T-helper 2 cell treated with Interferon-gamma antibody and Interleukin-4, amounts not matched to agents 5 μg/mL and 100 μg/mL, for 36 hours (primary cell): ENCODE results near the gene DELE1.
"Not testable (repeated sequence)": the region's sequence is repeated elsewhere in the genome, so short reads cannot be mapped to it uniquely, and the experiment has no call there.

ENCODE experiments used
- DNase-seq: peaks from one replicate; pipeline ENCODE4 v3.0.0; 2021; ENCODE audit warnings: low spot score
- H3K27ac Mint-ChIP-seq: one replicate; pipeline ENCODE4 v1.8.0; 2021; ENCODE audit warnings: mild to moderate bottlenecking, mixed read lengths
- H3K27me3 Mint-ChIP-seq: one replicate; pipeline ENCODE4 v1.8.0; 2021; ENCODE audit warnings: low read depth, mixed read lengths
- H3K36me3 Mint-ChIP-seq: one replicate; pipeline ENCODE4 v1.8.0; 2021; ENCODE audit warnings: low read depth, mixed read lengths
- H3K4me1 Mint-ChIP-seq: one replicate; pipeline ENCODE4 v1.8.0; 2021; ENCODE audit warnings: low read depth, mixed read lengths
- H3K4me3 Mint-ChIP-seq: one replicate; pipeline ENCODE4 v1.8.0; 2022; ENCODE audit warnings: mild to moderate bottlenecking, moderate library complexity, mixed read lengths
- H3K9me3 Mint-ChIP-seq: one replicate; pipeline ENCODE4 v1.8.0; 2021; ENCODE audit warnings: mixed read lengths

Gene DELE1

GRCh38 chr5:141922827-141923447 is 734 bp upstream of the DELE1 start:
- peak overlapping the region; percentile 95 for H3K27ac Mint-ChIP-seq
- peak overlapping the region; percentile 95 for H3K4me3 Mint-ChIP-seq
- DNase-seq, H3K9me3 Mint-ChIP-seq, H3K27me3 Mint-ChIP-seq: not testable (repeated sequence)
- peaks cover 24% of the 10 kb centered on the region for H3K36me3 Mint-ChIP-seq
- peaks cover 13% of the 10 kb centered on the region for H3K4me1 Mint-ChIP-seq

- no peak overlapping the region for H3K27ac Mint-ChIP-seq
- no peaks in the 10 kb centered on the region for H3K9me3 Mint-ChIP-seq
- peaks cover 15% of the 10 kb centered on the region for H3K4me1 Mint-ChIP-seq
- no peak overlapping the region for H3K4me3 Mint-ChIP-seq
- no peak for DNase-seq
- peaks cover 49% of the 10 kb centered on the region for H3K36me3 Mint-ChIP-seq
- H3K27me3 Mint-ChIP-seq, result no peaks in the 10 kb centered on the region
These were observed 2.8 kb downstream of the DELE1 start for GRCh38 chr5:141926434-141926833.

GRCh38 chr5:141928051-141928450 is 4.4 kb downstream of the DELE1 start:
- Mint-ChIP-seq H3K36me3 (peaks cover 60% of the 10 kb centered on the region), H3K4me1 (peaks cover 15% of the 10 kb centered on the region), H3K27ac (peak overlapping the region; percentile 34)

GRCh38 chr5:141929398-141930058 is 5.9 kb downstream of the DELE1 start:
- Mint-ChIP-seq H3K9me3 (no peaks in the 10 kb centered on the region), H3K27me3 (no peaks in the 10 kb centered on the region), H3K4me3 (no peak overlapping the region), H3K36me3 (peaks cover 66% of the 10 kb centered on the region), H3K4me1 (peaks cover 9% of the 10 kb centered on the region), H3K27ac (no peak overlapping the region)
- no peak for DNase-seq

More at GRCh38 chr5:141928051-141928450, 4.4 kb downstream of the DELE1 start:
- DNase-seq, result no peak
- Mint-ChIP-seq H3K9me3 (no peaks in the 10 kb centered on the region), H3K27me3 (no peaks in the 10 kb centered on the region), H3K4me3 (no peak overlapping the region)

GRCh38 chr5:141931694-141932093 is 8.0 kb downstream of the DELE1 start:
- no peaks in the 10 kb centered on the region for H3K27me3 Mint-ChIP-seq
- peaks cover 5% of the 10 kb centered on the region for H3K4me1 Mint-ChIP-seq
- no peaks in the 10 kb centered on the region for H3K9me3 Mint-ChIP-seq
- DNase-seq, result no peak
- H3K36me3 Mint-ChIP-seq, result peaks cover 65% of the 10 kb centered on the region
- no peak overlapping the region for H3K4me3 Mint-ChIP-seq
- no peak overlapping the region for H3K27ac Mint-ChIP-seq

- H3K4me3 Mint-ChIP-seq, result no peak overlapping the region
- peaks cover 2% of the 10 kb centered on the region for H3K4me1 Mint-ChIP-seq
- no peak overlapping the region for H3K27ac Mint-ChIP-seq
- peaks cover 58% of the 10 kb centered on the region for H3K36me3 Mint-ChIP-seq
- no peaks in the 10 kb centered on the region for H3K27me3 Mint-ChIP-seq
- H3K9me3 Mint-ChIP-seq, result no peaks in the 10 kb centered on the region
- no peak for DNase-seq
These were observed 9.5 kb downstream of the DELE1 start for GRCh38 chr5:141933151-141933550.

GRCh38 chr5:141934099-141934844 is 10.6 kb downstream of the DELE1 start:
- Mint-ChIP-seq H3K4me3 (no peak overlapping the region), H3K4me1 (no peaks in the 10 kb centered on the region), H3K27ac (no peak overlapping the region), H3K9me3 (no peaks in the 10 kb centered on the region), H3K36me3 (peaks cover 55% of the 10 kb centered on the region), H3K27me3 (no peaks in the 10 kb centered on the region)
- DNase-seq, result no peak

- H3K4me1 Mint-ChIP-seq, result peaks cover 2% of the 10 kb centered on the region
- no peak for DNase-seq
- H3K27ac Mint-ChIP-seq, result no peak overlapping the region
- no peaks in the 10 kb centered on the region for H3K27me3 Mint-ChIP-seq
- H3K4me3 Mint-ChIP-seq, result no peak overlapping the region
- H3K9me3 Mint-ChIP-seq, result no peaks in the 10 kb centered on the region
- H3K36me3 Mint-ChIP-seq, result peaks cover 52% of the 10 kb centered on the region
These were observed 11.9 kb downstream of the DELE1 start for GRCh38 chr5:141935538-141935937.

- peaks cover 18% of the 10 kb centered on the region for H3K36me3 Mint-ChIP-seq
- H3K4me3 Mint-ChIP-seq, result no peak overlapping the region
- DNase-seq, result no peak
These were observed 17.1 kb downstream of the DELE1 start for GRCh38 chr5:141940695-141941271.

GRCh38 chr5:141941307-141941706 is 17.6 kb downstream of the DELE1 start:
- Mint-ChIP-seq H3K27me3 (no peaks in the 10 kb centered on the region), H3K4me3 (no peak overlapping the region), H3K4me1 (peaks cover 7% of the 10 kb centered on the region), H3K9me3 (no peaks in the 10 kb centered on the region), H3K36me3 (peaks cover 15% of the 10 kb centered on the region), H3K27ac (no peak overlapping the region)
- no peak for DNase-seq

More at GRCh38 chr5:141940695-141941271, 17.1 kb downstream of the DELE1 start:
- Mint-ChIP-seq H3K4me1 (peaks cover 7% of the 10 kb centered on the region), H3K9me3 (no peaks in the 10 kb centered on the region), H3K27me3 (no peaks in the 10 kb centered on the region), H3K27ac (no peak overlapping the region)

GRCh38 chr5:141941779-141942178 is 18.1 kb downstream of the DELE1 start:
- H3K4me1 Mint-ChIP-seq, result peaks cover 7% of the 10 kb centered on the region

GRCh38 chr5:141942185-141942857 is 18.6 kb downstream of the DELE1 start:
- no peak overlapping the region for H3K27ac Mint-ChIP-seq
- peaks cover 7% of the 10 kb centered on the region for H3K4me1 Mint-ChIP-seq
- H3K36me3 Mint-ChIP-seq, result peaks cover 15% of the 10 kb centered on the region
- H3K27me3 Mint-ChIP-seq, result no peaks in the 10 kb centered on the region
- no peak overlapping the region for H3K4me3 Mint-ChIP-seq
- no peaks in the 10 kb centered on the region for H3K9me3 Mint-ChIP-seq
- no peak for DNase-seq

More at GRCh38 chr5:141941779-141942178, 18.1 kb downstream of the DELE1 start:
- no peak overlapping the region for H3K27ac Mint-ChIP-seq
- H3K9me3 Mint-ChIP-seq, result no peaks in the 10 kb centered on the region
- H3K36me3 Mint-ChIP-seq, result peaks cover 15% of the 10 kb centered on the region
- no peak overlapping the region for H3K4me3 Mint-ChIP-seq
- DNase-seq, result no peak
- no peaks in the 10 kb centered on the region for H3K27me3 Mint-ChIP-seq

- DNase-seq, result no peak
- Mint-ChIP-seq H3K36me3 (peaks cover 9% of the 10 kb centered on the region), H3K27ac (no peak overlapping the region), H3K4me3 (no peak overlapping the region), H3K27me3 (no peaks in the 10 kb centered on the region), H3K9me3 (no peaks in the 10 kb centered on the region), H3K4me1 (peaks cover 7% of the 10 kb centered on the region)
These were observed 20.4 kb downstream of the DELE1 start for GRCh38 chr5:141944076-141944475.
